OCI-LY7 (cell line): ENCODE data around the gene PDE2A. TPM values are rescaled to one million over a fixed set of nuclear protein-coding genes. Genes with fewer than 3 reads are reported as not detected.

Source experiments
- BruUV-seq: library from RNA; stranded (reverse); fragments of 400-500 nt; replicated peaks from 2 replicates; lab custom pipeline; 2021; lab: Mats Ljungman, UMichigan
- CTCF ChIA-PET: fragments of 300-600 bp; sonication (Branson Sonifier 250); formaldehyde crosslinking; loops from one replicate; lab custom pipeline; 2022; ENCODE audit warnings: antibody characterized with exemption; ENCODE audit not compliant: unreplicated experiment; lab: Charles Lee
- POLR2A ChIA-PET: fragments of 300-600 bp; sonication (Branson Sonifier 250); formaldehyde crosslinking; loops from one replicate; lab custom pipeline; 2022; ENCODE audit warnings: antibody characterized with exemption; lab: Charles Lee
- DNase-seq: peaks from one replicate; pipeline ENCODE4 v3.0.0-alpha.2; 2015; ENCODE audit warnings: low spot score
- H2AFZ ChIP-seq: fragments of 200-600 bp; sonication (generic), shearing (Covaris generic); 2 replicates; pipeline ENCODE4 v1.6.1; 2014; ENCODE audit warnings: mild to moderate bottlenecking, antibody characterized with exemption, low read length, moderate library complexity
- H3K27ac ChIP-seq: fragments of 200-600 bp; sonication (generic); 2 replicates; pipeline ENCODE4 v1.5.1; 2014; ENCODE audit warnings: mixed run types, low read depth, mild to moderate bottlenecking, moderate library complexity, low read length, inconsistent platforms; ENCODE audit not compliant: poor library complexity, severe bottlenecking
- H3K36me3 ChIP-seq: fragments of 200-600 bp; sonication (generic); 2 replicates; pipeline ENCODE4 v1.6.1; 2014; ENCODE audit warnings: mild to moderate bottlenecking, antibody characterized with exemption, low read length, moderate library complexity, mixed read lengths; ENCODE audit not compliant: insufficient read depth
- H3K4me1 ChIP-seq: fragments of 200-600 bp; sonication (generic); 2 replicates; pipeline ENCODE4 v1.5.1; 2014; ENCODE audit warnings: mild to moderate bottlenecking, low read length; ENCODE audit not compliant: insufficient read depth, poor library complexity, severe bottlenecking
- H3K4me2 ChIP-seq: fragments of 200-600 bp; sonication (generic); 2 replicates; pipeline ENCODE4 v1.6.1; 2014; ENCODE audit warnings: mild to moderate bottlenecking, low read length
- H3K4me3 ChIP-seq: fragments of 200-600 bp; sonication (generic); 2 replicates; pipeline ENCODE4 v1.5.1; 2014; ENCODE audit warnings: mild to moderate bottlenecking, low read depth, low read length; ENCODE audit not compliant: poor library complexity, severe bottlenecking
- H3K79me2 ChIP-seq: fragments of 200-600 bp; sonication (generic); 2 replicates; pipeline ENCODE4 v1.6.1; 2016; ENCODE audit warnings: low read depth, mild to moderate bottlenecking, low read length, moderate library complexity, mixed read lengths; ENCODE audit not compliant: insufficient read depth
- H3K9me2 ChIP-seq: fragments of 200-600 bp; sonication (generic); 2 replicates; pipeline ENCODE4 v1.6.1; 2016; ENCODE audit warnings: mild to moderate bottlenecking, low read length, mixed read lengths; ENCODE audit not compliant: insufficient read depth
- H3K9me3 ChIP-seq: fragments of 200-600 bp; sonication (generic); 2 replicates; pipeline ENCODE4 v1.6.1; 2014; ENCODE audit warnings: mild to moderate bottlenecking, mixed run types, low read length, mixed read lengths
- H4K20me1 ChIP-seq: fragments of 200-600 bp; sonication (generic); 2 replicates; pipeline ENCODE4 v1.6.1; 2014; ENCODE audit warnings: mild to moderate bottlenecking, antibody characterized with exemption, low read length, moderate library complexity, mixed read lengths; ENCODE audit not compliant: insufficient read depth
- EZH2phosphoT487 ChIP-seq: fragments of 200-600 bp; sonication (generic); IDR thresholded peaks from 2 replicates; pipeline ENCODE4 v1.6.1; 2018; ENCODE audit warnings: low read depth, borderline replicate concordance, mild to moderate bottlenecking, mixed run types, antibody characterized with exemption, low read length, moderate library complexity, mixed read lengths
- intact Hi-C: fragments of 100-400 bp; cut with micrococcal nuclease; formaldehyde crosslinking; loops from one replicate; pipeline ENCODE4 v1.10.0; 2022; ENCODE audit not compliant: unreplicated experiment
- total RNA-seq, 2 experiments: library from RNA; depleted of rRNA in 1 of 2; stranded (reverse); fragments of >200 nt in 1 of 2; shearing (Covaris generic) in 1 of 2; gene quantifications; 2 replicates each; pipeline ENCODE4 v1.2.3, GENCODE V29; 2014 to 2022
- TF ChIP-seq, protein P1 (sequence below): fragments of 200-600 bp; sonication (generic); conservative IDR thresholded peaks from 2 replicates; pipeline ENCODE4 v1.5.1; 2014; ENCODE audit warnings: mild to moderate bottlenecking, antibody characterized with exemption, low read length, moderate library complexity, mixed read lengths

The PDE2A gene
- total RNA-seq, 2 experiments from 2014 or later: 0.68 TPM; not detected in 1

DNA sequence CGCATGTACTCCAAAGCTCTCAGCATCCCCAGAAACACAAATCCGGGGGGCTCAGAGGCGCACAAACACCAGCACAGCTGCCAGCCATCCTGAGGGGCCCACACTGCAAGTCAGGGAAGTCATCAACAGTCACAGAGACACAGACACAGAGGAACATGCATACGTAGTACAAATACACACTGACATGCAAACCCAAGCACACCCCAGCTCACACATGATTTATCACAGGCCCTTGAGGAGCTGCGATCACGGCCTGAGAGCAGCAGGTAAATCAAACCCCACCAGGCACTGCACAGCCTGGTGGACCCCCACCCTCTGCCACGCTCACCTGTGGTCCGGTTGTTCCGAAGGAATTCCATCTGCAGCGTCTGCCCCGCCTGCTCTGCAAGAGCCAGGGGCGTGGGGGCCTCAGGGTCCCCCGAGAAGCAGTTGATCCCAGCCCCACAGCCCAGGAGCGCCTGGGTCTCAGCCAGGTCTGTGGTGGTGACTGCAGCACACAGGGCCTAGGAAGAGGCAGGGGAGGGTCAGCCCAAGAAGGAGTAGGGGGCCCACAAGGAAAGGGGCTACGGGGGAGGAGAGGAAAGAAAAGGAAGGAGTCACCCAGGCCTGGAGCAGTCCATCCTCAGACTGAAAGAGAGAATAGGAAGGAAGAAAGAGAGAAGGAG is 28.5 kb upstream of the PDE2A start:
- intact Hi-C loops: no loop called here
- POLR2A ChIA-PET: no interaction called here
- no TSS peak for BruUV-seq
- Histone ChIP-seq H4K20me1 (no peaks in the 10 kb centered on the region), H3K79me2 (no peaks in the 10 kb centered on the region), H3K27ac (no peak overlapping the region), H3K9me2 (no peaks in the 10 kb centered on the region), H3K9me3 (no peaks in the 10 kb centered on the region), H3K36me3 (peaks cover 75% of the 10 kb centered on the region), H3K4me2 (no peak overlapping the region), H3K4me3 (no peak overlapping the region), H3K4me1 (no peaks in the 10 kb centered on the region), H2AFZ (no peak overlapping the region)
- DNase-seq: no peak
- CTCF ChIA-PET: interaction anchor here (0.6 kb wide), 1 partner anchor 92 kb away, joined by 7 read pairs; no protein-coding TSS in a partner anchor
- TF ChIP-seq, protein P1, sequence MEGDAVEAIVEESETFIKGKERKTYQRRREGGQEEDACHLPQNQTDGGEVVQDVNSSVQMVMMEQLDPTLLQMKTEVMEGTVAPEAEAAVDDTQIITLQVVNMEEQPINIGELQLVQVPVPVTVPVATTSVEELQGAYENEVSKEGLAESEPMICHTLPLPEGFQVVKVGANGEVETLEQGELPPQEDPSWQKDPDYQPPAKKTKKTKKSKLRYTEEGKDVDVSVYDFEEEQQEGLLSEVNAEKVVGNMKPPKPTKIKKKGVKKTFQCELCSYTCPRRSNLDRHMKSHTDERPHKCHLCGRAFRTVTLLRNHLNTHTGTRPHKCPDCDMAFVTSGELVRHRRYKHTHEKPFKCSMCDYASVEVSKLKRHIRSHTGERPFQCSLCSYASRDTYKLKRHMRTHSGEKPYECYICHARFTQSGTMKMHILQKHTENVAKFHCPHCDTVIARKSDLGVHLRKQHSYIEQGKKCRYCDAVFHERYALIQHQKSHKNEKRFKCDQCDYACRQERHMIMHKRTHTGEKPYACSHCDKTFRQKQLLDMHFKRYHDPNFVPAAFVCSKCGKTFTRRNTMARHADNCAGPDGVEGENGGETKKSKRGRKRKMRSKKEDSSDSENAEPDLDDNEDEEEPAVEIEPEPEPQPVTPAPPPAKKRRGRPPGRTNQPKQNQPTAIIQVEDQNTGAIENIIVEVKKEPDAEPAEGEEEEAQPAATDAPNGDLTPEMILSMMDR: no peak
- TF ChIP-seq EZH2phosphoT487: no peak

- Histone ChIP-seq H2AFZ (no peak overlapping the region), H3K4me2 (no peak overlapping the region), H3K27ac (no peak overlapping the region), H3K4me3 (no peak overlapping the region), H3K9me3 (no peaks in the 10 kb centered on the region), H4K20me1 (no peaks in the 10 kb centered on the region), H3K4me1 (no peaks in the 10 kb centered on the region), H3K9me2 (no peaks in the 10 kb centered on the region), H3K36me3 (peaks cover 74% of the 10 kb centered on the region; the same call in 1 of the 2 replicates), H3K79me2 (no peaks in the 10 kb centered on the region)
- TF ChIP-seq EZH2phosphoT487: no peak
- TF ChIP-seq, protein P1: no peak
- DNase-seq: no peak
- intact Hi-C loops: no loop called here
- CTCF ChIA-PET: no interaction called here
- POLR2A ChIA-PET: no interaction called here
- no TSS peak for BruUV-seq
These were observed 27.9 kb upstream of the PDE2A start for GRCh38 chr11:72702096-72702495.

- POLR2A ChIA-PET: no interaction called here
- Histone ChIP-seq H3K36me3 (peaks cover 68% of the 10 kb centered on the region; the same call in 1 of the 2 replicates), H2AFZ (no peak overlapping the region), H3K4me1 (no peaks in the 10 kb centered on the region), H3K79me2 (no peaks in the 10 kb centered on the region), H3K4me2 (no peak overlapping the region), H4K20me1 (no peaks in the 10 kb centered on the region), H3K27ac (no peak overlapping the region), H3K9me3 (no peaks in the 10 kb centered on the region), H3K9me2 (no peaks in the 10 kb centered on the region), H3K4me3 (no peak overlapping the region)
- no TSS peak for BruUV-seq
- no peak for TF ChIP-seq EZH2phosphoT487
- TF ChIP-seq, protein P1: no peak
- DNase-seq: no peak
- intact Hi-C loops: no loop called here
- CTCF ChIA-PET: no interaction called here
These were observed 27.2 kb upstream of the PDE2A start for GRCh38 chr11:72701466-72701865.
